Effector CD8-positive, alpha-beta T cell (primary cell): ENCODE data around the gene COL13A1.

ENCODE experiments used
- DNase-seq: peaks from one replicate; lab custom pipeline; 2025; lab: John Stamatoyannopoulos, UW
- total RNA-seq, 4 experiments: gene quantifications; one replicate each; lab custom pipeline; 2026; lab: John Stamatoyannopoulos, UW

The COL13A1 gene
- 0 to 0.18 (median 0) reads per million in 4 experiments for total RNA-seq

DNA sequence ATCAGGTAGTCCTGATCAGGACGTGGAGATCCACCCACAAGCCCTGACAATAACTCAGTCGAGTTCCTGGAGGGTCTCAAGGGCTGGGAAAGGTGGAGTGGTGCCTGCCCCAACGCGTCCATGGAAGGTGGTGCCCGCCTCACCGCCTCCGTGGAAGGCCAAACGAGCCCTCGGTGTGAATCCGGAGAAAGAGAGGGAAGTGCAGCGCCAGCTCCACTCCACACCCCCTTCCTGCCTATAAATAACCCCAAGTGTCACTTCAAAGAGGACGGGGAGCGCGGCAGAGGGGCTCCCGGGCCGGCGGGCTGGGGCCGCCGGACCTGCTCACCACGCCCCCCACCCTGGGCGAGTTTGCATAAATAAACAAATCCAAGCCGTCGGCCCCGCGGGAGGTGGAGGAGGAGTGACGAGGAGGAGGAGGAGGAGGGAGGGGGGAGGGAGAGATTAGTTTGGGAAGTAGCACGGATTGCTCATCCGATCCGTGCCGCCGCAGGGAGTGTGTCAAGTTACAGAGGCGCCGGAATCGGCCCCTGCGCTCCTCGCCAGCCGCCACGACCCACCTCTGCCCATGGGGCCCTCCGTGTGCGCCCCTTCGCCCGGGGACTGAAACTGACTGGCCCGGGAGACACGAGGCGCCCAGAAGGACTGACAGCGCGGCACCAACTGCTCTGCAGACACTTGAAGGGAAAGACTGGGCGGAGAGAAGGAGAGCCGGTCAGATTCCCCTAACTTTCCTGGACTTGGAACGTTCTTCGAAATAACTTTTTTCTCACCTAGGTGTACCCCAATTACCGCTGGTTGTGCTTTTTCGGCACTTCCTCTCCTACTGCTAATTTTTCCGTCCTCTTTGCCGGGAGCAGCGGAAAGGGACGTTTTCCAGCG lies at the start of gene COL13A1:
COL13A1 (plus strand) TSS at position 473 of the 882 bp plus-strand sequence. CDS start 518 bp downstream, outside the sequence.
- no peak for DNase-seq

DNA sequence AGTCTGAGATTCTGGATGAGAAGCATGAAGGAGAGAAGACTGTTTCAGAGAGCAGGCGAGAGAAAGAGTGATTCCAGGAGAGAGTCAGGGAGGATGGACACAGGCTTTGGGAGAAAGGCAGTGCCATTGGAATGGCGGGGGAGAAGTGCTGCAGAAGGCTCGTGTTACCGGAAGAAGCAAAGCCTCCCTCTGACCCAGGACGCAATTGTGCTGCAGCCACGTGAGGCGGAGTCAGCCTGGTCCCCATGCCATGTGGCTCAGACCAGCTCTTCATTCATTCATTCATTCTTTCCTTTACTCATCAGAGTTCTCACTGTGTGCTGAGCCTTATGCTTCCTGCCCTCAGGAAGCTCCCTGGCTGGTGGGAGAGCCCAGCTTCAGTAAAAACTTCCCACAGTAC lies 49.2 kb upstream of the COL13A1 start:
- DNase-seq = no peak

DNA sequence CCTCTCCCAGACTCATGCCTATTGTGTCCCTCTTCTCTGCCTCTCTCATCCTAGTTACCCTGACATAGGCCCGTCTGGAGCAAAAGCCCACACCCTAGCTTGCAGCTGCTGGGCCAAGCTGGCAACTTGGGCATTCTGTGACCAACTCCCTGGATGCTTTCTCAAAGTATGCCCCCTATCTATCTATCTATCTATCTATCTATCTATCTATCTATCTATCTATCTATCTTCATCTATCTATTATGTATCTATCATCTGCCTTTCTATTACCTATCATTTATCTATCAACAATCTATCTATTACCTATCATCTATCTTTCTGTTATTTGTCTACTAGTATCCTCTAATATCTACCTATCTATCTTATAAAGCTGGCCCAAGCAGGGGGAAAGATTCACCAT lies 45.4 kb upstream of the COL13A1 start:
- DNase-seq = no peak

DNA sequence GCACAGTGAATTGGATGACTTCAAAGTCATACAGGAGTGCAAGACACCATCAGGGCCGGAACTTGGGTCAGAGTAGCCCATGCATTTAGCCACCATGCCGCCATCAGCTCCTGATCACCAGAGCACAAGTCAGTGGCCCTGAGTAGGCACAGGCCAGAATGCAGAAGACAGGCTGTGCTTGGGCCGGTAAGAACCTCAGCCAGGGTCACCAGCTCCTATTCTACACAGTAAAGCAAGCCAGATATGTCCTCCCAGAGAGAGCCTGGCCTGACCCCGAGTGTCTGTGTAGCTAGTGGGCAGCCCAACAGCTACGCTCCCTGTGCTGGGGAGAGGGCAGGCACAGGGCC lies 44.5 kb upstream of the COL13A1 start:
- DNase-seq = no peak

DNA sequence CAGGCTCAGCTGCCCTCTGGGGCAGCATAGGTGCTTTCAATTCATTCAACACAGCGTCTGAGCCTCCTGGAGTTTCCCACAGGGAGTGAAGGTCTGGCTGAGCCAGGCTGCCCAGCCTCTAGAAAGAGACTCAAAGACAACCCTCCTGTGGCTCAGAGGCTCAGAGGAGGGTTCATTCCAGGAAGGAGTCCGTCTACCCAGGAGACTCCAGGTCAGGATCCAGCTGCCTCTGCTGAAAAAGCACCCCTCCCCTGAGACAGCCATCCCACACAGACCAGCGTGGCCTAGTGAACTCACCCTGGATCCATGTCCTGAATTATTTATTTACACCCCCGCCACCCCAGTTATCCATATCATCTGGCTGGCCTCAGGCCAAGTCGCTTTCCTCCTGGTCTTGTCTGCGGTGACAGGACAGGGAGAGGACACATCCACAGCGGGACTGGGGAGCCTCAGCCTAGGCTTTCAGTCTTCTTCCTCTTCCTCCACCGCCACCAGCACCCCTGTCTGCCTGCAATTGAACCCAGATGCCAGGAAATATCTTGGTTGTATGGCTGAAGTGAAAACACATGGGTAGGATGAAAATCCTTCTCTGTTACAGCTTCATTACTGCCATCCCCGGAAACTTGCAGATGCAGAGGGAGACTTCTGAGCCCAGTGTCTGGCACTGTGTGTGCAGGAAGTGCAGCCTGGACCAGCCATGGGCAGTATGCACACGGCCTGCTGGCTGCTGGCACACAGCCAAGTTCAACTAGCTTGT lies 44.0 kb upstream of the COL13A1 start:
- no peak for DNase-seq

DNA sequence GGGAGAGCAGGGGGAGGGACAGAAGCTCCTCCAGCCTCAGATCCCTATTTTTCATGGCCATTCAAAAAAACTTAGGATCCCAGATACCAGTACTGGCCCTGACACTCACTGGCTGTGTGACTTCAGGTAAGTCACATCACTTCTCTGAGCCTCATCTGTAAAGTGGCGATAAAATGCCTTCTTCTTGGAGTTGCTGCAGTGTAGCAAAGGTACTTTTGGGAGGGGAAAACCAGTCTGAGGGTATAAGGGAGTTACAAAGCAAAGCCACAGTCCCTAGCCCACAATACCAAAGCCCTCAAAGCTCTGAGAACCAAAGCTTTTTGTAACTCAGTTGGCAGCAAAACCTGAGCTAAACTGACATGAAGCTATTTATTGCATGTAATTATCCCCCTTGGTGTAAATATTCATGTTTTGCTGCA lies 43.4 kb upstream of the COL13A1 start:
- no peak for DNase-seq

DNA sequence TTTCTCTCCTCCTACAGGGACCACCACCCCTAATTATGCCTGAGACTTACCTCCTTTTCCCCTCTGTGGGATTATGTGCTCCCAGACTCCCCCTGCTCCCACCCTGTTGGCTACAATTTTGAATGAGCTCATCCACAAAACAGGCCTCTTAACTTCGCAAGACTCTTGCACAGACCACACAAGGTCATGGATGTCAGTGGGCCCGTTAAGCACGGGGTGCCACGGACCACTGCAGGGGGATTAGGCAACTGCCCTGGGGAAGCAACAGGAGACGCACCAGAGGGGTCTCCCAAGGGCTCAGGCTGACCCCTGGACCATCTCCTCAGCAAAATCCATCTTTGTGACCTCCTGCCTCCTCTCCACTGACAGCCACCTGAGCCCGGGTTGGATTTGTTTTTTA lies 42.1 kb upstream of the COL13A1 start:
- DNase-seq = no peak

DNA sequence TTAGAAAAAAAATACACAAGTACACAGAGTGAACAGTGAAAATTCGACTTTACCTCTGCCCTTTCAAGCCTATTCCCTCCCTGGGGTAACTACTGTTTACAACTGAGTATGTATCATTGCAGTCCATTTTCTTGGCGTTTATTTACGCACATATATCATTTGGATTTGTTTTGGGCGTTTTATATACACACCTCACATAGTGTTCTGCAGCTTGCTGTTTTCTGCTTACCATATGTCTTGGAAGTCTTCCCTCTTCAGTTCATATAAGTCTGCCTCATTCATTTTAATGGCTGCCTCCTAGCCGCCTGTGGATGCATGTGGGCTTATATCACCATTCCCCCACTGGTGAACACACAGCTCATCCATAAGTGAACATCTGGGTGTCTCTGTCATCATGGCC lies 41.6 kb upstream of the COL13A1 start:
- no peak for DNase-seq

DNA sequence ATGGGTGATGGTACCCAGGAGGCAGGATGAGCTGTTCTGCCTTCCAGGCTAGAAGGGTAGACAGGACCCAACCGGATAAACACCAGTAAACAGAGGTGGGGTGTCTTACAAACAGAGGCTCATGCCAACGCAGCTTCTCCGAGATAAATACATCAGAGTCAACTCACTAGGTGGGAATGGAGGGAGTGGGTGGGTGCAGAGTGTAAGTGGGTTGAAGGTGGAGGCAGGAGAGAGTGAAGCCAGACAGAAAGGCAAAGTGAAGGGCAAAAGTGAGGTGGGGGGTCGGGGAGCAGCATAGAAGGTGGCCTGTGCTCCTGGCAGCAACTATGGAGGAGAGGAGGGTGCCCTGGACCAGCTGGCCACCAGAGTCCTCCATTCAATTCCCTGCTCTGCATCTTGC lies 40.4 kb upstream of the COL13A1 start:
- DNase-seq = no peak

DNA sequence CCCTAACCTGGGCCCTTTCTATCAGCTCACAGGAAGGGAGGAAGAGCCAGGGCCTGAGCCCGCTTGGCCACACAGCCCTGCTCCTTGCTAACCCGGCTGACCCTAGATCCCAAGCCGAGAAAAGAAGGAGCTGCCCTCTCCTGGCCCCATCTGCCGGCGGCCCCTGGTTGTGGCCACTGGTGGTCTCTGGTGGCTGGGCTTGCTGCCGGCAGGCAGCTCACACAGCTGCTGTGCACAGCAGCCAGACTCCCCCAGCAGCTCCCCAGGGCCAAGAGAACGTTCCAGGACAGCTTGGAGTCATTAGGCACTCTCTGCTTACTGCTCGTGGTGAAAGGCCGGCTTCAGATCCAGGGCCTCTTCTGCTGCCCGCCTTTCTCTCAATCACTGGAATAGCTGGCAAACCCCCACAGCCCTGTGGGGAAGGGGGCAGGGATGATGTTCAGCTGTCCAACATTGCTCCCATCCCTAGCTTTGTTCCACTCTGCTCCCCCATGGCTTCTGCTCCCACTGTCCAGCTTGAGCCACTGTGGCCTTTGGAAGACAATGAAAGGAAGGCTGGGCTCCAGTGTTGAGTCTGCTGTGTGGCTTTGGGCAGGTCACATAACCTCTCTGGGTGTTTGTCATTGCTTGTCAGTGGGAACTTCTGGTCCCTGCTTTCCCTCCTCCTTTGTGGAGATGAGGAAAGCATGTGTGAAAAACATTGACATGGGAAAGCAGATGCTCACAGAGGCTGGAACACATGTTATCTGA lies 35.4 kb upstream of the COL13A1 start:
- DNase-seq = no peak

DNA sequence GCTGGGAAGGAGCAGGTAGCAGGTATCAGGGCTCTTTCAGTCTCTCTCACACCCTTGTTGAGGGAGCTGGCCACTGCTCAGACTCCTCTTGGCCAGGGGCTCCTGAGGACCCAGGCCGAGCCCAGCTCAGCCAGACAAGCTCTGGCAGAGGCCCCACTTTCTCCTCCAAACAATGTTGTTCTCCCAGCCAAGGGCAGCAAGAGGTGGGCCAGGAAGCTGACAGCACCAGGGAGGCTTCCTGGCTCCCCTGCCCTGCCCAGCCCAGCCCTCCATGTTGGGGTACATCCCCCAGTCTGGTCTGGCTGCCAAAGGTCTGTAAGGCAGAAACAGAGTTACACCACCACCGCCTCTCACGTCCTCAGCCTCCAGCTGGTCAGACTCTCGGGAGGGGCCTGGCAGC lies 33.9 kb upstream of the COL13A1 start:
- DNase-seq = no peak

DNA sequence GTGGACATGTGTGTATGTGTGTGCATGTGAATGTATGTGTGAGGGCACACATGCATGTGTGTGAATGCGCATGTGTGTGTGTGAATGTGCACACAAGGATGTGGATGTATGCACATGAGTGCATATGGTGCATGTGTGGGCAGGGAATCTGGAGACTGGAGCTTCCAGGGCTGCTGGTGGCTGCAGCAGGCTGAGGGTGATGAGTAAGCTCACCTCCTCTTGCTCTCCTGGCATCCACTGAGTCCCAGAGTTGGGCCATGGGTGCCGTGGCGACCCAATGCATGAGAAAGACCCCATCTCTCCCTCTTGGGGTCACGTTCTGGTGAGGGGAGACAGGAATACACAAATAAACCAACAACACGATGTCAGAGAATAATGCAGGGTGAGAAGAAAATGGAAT lies 33.3 kb upstream of the COL13A1 start:
- no peak for DNase-seq

DNA sequence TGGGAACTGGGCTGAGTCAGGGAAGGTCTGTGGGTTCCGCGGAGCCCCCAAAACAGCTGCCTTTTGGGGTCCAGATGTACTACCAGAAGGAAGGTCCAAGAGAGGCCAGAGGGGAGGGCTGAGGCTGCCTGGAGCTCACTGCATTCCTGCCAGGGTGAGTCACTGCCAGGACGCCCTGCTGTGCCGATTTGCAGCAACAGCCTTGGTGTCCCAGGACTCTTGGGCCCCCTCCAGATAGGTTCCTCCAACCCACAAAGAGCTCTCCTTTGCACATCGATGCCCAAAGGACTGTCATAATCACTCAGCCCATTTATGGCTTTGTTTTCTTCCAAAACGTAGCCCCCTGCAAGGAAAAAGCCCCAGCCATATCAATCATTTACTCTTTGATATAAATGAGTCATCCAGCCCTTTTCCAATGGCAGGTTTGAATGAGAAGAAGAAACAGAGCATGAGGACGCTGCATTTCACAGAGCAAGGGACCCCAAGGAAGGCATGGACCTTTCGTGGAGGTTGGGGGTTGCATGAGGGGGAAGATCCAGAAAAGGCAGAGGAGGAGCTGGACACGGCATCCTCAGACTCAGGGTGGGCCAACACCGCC lies 32.2 kb upstream of the COL13A1 start:
- DNase-seq = no peak

DNA sequence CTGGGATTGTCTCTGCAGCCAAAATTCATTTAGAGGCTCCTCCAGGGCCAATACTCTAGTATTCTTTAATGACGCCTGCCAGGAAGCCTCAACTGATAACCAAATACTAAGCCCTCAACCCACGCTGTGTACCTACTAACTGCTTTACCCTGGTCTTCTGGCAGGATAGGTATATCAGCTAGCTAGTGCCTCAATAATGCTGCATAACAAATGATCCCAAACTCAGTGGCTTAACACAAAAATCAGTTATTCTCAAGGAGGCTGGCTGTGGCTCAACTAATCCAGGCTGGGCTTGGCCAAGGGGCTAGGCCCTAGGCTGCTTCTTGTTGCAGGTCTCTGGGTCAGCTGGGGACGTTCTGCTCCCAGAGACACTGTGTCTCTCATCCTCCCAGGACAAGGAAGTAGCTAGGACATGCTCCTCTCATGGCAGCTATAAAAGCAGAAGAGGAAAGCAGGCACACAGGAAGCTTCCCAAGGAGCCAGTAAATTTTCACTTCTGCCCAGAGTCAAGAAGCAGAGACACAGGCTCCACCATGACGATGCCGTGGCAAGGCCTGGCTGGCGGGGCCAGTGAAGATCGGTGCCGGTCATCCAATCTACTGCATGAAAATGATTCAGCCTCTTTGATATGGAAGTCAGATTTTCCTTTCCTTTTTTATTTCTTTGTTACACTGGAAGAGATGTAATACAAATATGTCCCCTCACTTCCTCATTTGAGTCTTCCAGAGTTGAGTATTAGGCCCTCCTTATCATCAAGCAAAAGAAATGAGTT lies 28.6 kb upstream of the COL13A1 start:
- DNase-seq = no peak

DNA sequence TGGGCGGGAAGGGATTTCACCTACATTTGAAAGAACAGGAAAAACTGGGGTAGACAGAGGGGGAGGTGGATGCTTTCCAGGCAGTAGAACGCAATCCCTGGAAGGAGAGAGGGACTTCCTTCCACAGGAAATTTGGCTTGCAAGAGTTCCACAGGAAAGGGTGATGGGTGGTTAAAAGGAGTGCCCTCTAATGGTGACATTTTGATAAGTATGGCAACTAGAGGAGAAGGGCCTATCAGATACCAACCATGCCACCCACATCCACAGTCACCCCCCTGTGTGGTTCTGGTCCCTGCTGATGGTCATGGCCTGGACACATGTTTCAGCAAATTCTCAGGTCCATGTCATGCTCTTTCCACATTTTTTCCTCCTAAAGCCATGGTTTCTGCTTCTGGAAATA lies 27.1 kb upstream of the COL13A1 start:
- no peak for DNase-seq

DNA sequence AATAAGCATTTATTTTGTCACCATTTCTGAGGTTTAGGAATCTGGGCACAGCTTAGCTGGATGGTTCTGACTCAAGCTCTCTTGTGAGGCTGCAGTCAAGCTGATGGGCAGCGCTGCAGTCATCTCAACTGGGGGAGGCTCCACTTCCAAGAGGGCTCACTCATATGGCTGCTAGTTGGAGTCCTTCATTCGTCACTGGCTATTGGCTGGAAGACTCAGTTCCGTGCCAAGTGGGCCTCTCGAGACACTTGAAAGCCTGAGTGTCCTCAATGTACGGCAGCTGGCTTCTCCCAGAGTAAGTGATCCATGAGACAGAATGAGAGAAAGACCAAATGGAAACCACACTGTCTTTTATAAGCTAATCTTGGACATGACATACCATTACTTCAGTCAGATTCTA lies 21.6 kb upstream of the COL13A1 start:
- DNase-seq = no peak

DNA sequence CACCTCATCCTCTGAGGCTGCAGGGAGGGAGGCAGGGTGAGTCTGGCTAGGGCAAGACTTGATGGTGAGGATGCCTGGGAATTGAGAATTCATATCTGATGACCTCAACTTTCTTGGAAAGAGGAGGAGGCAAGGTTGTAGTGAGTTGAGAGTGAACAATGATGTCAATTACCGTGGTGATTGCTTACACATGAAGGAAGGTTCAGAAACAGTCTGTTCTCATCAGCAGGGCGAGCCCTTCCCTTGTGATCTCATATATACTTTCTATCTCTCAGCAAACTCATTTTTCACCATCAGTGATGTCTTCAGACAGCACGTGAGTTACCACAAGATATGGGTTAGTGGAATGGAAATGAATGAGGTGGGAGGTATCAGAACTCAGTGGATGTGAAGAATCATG lies 20.1 kb upstream of the COL13A1 start:
- DNase-seq = no peak

DNA sequence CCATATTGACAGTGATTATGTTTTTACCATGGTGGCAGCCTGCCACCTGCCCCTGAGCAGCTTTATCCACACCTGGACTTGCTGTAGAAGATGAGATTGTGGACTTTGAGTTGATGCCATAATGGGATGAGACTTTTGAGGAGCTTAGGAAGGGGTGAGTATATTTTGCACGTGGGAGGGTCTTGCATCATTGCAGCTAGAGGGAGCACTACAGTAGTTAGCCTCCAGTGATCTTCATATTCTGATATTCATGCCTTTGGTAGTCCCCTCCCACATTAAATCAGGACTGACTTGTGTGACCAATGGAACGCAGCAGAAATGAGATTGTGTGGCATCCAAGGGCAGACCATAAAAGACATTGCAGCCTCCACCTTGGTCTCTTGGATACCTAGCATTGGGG lies 18.2 kb upstream of the COL13A1 start:
- DNase-seq = no peak

DNA sequence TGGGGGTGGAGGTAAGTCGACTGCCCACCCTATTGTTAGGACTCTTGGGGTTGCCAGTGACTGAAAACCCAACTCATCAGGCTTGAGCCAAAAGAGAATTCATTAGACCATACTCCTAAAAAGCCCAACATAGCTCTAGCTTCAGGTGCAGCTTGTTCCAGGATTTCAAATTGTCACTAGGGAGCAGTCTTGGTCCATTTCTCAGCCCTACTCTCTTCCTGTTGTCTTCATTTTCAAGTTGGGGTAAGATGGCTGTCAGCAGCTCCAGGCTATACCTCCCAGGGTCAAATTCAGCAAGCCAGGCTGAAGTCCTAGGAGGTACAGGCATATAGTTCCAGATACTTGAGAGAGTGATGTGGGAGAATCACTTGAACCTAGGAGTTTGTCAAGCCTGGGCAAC lies 14.9 kb upstream of the COL13A1 start:
- DNase-seq = no peak

DNA sequence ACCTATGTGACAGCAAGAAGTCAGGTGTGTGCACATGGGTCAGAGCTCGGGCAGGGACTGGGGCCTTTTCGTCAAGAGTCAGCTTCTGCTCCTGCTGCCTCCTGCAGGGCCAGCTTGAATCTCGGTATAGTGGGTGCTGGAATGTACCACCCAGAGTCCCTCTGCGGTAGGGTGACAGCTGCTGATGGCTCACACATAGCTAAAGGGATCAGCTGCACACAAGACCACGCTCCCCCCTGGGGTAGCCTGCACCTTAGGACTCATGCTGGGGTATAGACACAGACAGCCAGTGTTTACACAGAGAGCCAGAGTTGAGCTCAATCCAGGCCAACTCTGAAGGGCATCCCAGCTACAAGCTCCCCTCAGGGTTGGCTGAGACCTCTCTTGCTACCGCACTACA lies 14.0 kb upstream of the COL13A1 start:
- no peak for DNase-seq

DNA sequence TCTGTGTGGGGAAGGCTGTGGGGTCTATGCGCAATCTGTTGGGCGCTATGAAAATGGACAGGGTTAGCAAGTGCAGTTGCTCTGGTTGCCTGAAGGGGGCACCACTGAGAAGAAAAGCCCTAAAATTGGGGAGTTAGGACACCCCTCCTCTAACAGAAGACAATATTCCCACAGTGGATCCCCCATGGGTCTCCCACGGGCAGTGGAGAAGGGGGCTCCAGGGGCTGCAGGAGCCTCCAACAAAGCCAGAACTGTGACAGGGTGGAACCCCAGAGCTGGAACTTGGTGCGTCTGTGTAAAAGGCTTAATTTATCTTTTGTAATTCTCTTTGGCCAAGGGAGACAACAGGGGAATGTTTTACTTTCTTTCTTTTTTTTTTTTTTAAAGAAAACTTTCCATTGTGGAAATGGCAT lies 12.5 kb upstream of the COL13A1 start:
- DNase-seq = no peak
